ENCODE data around the gene ZBTB34. TPM values are rescaled to one million over a fixed set of nuclear protein-coding genes. Genes with fewer than 3 reads are reported as not detected.
A peak's percentile ranks its signal among the peaks of the same experiment; 100 is the strongest.
"Not testable (repeated sequence)": the region's sequence is repeated elsewhere in the genome, so short reads cannot be mapped to it uniquely, and the experiment has no call there.

The ZBTB34 gene
- polyA plus RNA-seq, 3 donors = 3.2 to 15.3 (median 3.6) TPM

DNA sequence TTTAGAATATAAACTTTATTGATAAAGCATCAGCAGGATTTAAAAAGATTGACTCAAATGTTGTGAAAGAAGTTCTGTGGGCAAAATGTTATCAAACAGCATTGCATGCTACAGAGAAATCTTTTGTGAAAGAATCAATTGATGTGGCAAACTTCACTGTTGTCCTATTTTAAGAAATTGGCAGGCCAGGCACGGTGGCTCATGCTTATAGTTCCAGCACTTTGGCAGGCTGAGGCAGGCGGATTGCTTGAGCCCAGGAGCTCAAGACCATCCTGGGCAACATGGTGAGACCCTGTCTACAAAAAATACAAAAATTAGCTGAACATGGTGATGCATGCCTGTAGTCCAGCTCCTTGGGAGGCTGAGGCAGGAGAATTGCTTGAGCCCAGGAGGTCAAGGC is 38.2 kb upstream of the ZBTB34 start:
- Histone ChIP-seq H2AFZ (ENCODE audit: insufficient read depth, low read depth, low read length, poor library complexity, severe bottlenecking) (no peak overlapping the region), H3K36me3 (replicated peaks in 1 of 2; ENCODE audit: control insufficient read depth in 1 of 2, insufficient read depth in 2 of 2, low read length in 2 of 2) (peaks cover 26 to 87% of the 10 kb centered on the region in 2 donors), H3K9ac (ENCODE audit: insufficient read depth, low read length, poor library complexity, severe bottlenecking) (no peak overlapping the region), H3K27ac (ENCODE audit: low read depth in 1 of 2, low read length in 2 of 2) (no peak overlapping the region), H4K20me1 (ENCODE audit: insufficient read depth, low read length) (peaks cover 75% of the 10 kb centered on the region), H3K4me2 (replicated peaks; ENCODE audit: extremely low read depth, low read length, poor library complexity, severe bottlenecking) (no peak overlapping the region), H3K4me1 (ENCODE audit: control insufficient read depth in 1 of 2, insufficient read depth in 2 of 2, low read length in 2 of 2) (peaks cover 0 to 9% of the 10 kb centered on the region in 2 donors), H3K4me3 (replicated peaks in 1 of 3; ENCODE audit: low read depth in 2 of 3, low read length in 3 of 3) (no peak overlapping the region), H3K27me3 (ENCODE audit: control insufficient read depth in 2 of 2, insufficient read depth in 2 of 2, low read length in 2 of 2) (no peaks in the 10 kb centered on the region), H3K9me3 (replicated peaks in 1 of 2; ENCODE audit: control insufficient read depth in 1 of 2, insufficient read depth in 1 of 2, low read length in 2 of 2) (peaks cover 8 to 10% of the 10 kb centered on the region in 2 donors), H3K79me2 (ENCODE audit: insufficient read depth, low read length) (peaks cover 68% of the 10 kb centered on the region)
- Mint-ChIP-seq H3K36me3 (peaks cover 56 to 76% of the 10 kb centered on the region in 2 donors), H3K27me3 (ENCODE audit: low read depth in 3 of 3) (no peaks in the 10 kb centered on the region), H3K27ac (peak overlapping the region in 1 of 7 donors; percentile 9), H3K4me1 (peaks cover 13% of the 10 kb centered on the region), H3K9me3 (peaks cover 12 to 21% (median 14%) of the 10 kb centered on the region in 7 donors), H3K4me3 (no peak overlapping the region)
- WGBS (ENCODE audit: insufficient coverage) = 82% methylated on average over 2 of the region's 2 CpGs
- DNase-seq = no peak
- TF ChIP-seq, protein P1, sequence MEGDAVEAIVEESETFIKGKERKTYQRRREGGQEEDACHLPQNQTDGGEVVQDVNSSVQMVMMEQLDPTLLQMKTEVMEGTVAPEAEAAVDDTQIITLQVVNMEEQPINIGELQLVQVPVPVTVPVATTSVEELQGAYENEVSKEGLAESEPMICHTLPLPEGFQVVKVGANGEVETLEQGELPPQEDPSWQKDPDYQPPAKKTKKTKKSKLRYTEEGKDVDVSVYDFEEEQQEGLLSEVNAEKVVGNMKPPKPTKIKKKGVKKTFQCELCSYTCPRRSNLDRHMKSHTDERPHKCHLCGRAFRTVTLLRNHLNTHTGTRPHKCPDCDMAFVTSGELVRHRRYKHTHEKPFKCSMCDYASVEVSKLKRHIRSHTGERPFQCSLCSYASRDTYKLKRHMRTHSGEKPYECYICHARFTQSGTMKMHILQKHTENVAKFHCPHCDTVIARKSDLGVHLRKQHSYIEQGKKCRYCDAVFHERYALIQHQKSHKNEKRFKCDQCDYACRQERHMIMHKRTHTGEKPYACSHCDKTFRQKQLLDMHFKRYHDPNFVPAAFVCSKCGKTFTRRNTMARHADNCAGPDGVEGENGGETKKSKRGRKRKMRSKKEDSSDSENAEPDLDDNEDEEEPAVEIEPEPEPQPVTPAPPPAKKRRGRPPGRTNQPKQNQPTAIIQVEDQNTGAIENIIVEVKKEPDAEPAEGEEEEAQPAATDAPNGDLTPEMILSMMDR (IDR thresholded peaks at IDR 0.05) = no peak
- intact Hi-C loops (cut with micrococcal nuclease) = no loop called here

- no peak overlapping the region for H3K27ac ChIP-seq (ENCODE audit: low read depth in 1 of 2, low read length in 2 of 2)
- no peaks in the 10 kb centered on the region for H3K27me3 ChIP-seq (ENCODE audit: control insufficient read depth in 2 of 2, insufficient read depth in 2 of 2, low read length in 2 of 2)
- H3K4me3 Mint-ChIP-seq = no peak overlapping the region
- peaks cover 0 to 9% of the 10 kb centered on the region in 2 donors for H3K4me1 ChIP-seq (ENCODE audit: control insufficient read depth in 1 of 2, insufficient read depth in 2 of 2, low read length in 2 of 2)
- H3K79me2 ChIP-seq (ENCODE audit: insufficient read depth, low read length) = peaks cover 68% of the 10 kb centered on the region
- peaks cover 13% of the 10 kb centered on the region for H3K4me1 Mint-ChIP-seq
- H3K27ac Mint-ChIP-seq = no peak overlapping the region
- no CpG with 5 or more reads among the region's 1 CpG for WGBS (ENCODE audit: insufficient coverage)
- no peak overlapping the region for H3K4me2 ChIP-seq (replicated peaks; ENCODE audit: extremely low read depth, low read length, poor library complexity, severe bottlenecking)
- no peak for DNase-seq
- peaks cover 59 to 76% of the 10 kb centered on the region in 2 donors for H3K36me3 Mint-ChIP-seq
- TF ChIP-seq, protein P1 (IDR thresholded peaks at IDR 0.05) = no peak
- H3K36me3 ChIP-seq (replicated peaks in 1 of 2; ENCODE audit: control insufficient read depth in 1 of 2, insufficient read depth in 2 of 2, low read length in 2 of 2) = peaks cover 28 to 87% of the 10 kb centered on the region in 2 donors
- peaks cover 81% of the 10 kb centered on the region for H4K20me1 ChIP-seq (ENCODE audit: insufficient read depth, low read length)
- no peak overlapping the region for H2AFZ ChIP-seq (ENCODE audit: insufficient read depth, low read depth, low read length, poor library complexity, severe bottlenecking)
- peaks cover 8 to 15% (median 9%) of the 10 kb centered on the region in 7 donors for H3K9me3 Mint-ChIP-seq
- H3K9ac ChIP-seq (ENCODE audit: insufficient read depth, low read length, poor library complexity, severe bottlenecking) = no peak overlapping the region
- intact Hi-C loops (cut with micrococcal nuclease) = no loop called here
- H3K4me3 ChIP-seq (replicated peaks in 1 of 3; ENCODE audit: low read depth in 2 of 3, low read length in 3 of 3) = no peak overlapping the region
- peaks cover 6 to 8% of the 10 kb centered on the region in 2 donors for H3K9me3 ChIP-seq (replicated peaks in 1 of 2; ENCODE audit: control insufficient read depth in 1 of 2, insufficient read depth in 1 of 2, low read length in 2 of 2)
- H3K27me3 Mint-ChIP-seq (ENCODE audit: low read depth in 3 of 3) = no peaks in the 10 kb centered on the region
These were observed 37.6 kb upstream of the ZBTB34 start for GRCh38 chr9:126822873-126823272.

GRCh38 chr9:126824052-126824451 is 36.4 kb upstream of the ZBTB34 start:
- H3K4me3 ChIP-seq (replicated peaks in 1 of 3; ENCODE audit: low read depth in 2 of 3, low read length in 3 of 3); H3K27ac ChIP-seq (ENCODE audit: low read depth in 1 of 2, low read length in 2 of 2); H3K4me3 Mint-ChIP-seq; H3K4me1 ChIP-seq (ENCODE audit: control insufficient read depth in 1 of 2, insufficient read depth in 2 of 2, low read length in 2 of 2); H2AFZ ChIP-seq (ENCODE audit: insufficient read depth, low read depth, low read length, poor library complexity, severe bottlenecking); DNase-seq; H3K4me2 ChIP-seq (replicated peaks; ENCODE audit: extremely low read depth, low read length, poor library complexity, severe bottlenecking); H3K4me1 Mint-ChIP-seq; H3K9me3 ChIP-seq (replicated peaks in 1 of 2; ENCODE audit: control insufficient read depth in 1 of 2, insufficient read depth in 1 of 2, low read length in 2 of 2); intact Hi-C loops (cut with micrococcal nuclease); H3K9me3 Mint-ChIP-seq; H3K9ac ChIP-seq (ENCODE audit: insufficient read depth, low read length, poor library complexity, severe bottlenecking); H3K27me3 ChIP-seq (ENCODE audit: control insufficient read depth in 2 of 2, insufficient read depth in 2 of 2, low read length in 2 of 2); H3K27me3 Mint-ChIP-seq (ENCODE audit: low read depth in 3 of 3): not testable (repeated sequence)
- peaks cover 28 to 79% of the 10 kb centered on the region in 2 donors for H3K36me3 ChIP-seq (replicated peaks in 1 of 2; ENCODE audit: control insufficient read depth in 1 of 2, insufficient read depth in 2 of 2, low read length in 2 of 2)
- H3K36me3 Mint-ChIP-seq = peaks cover 52 to 68% of the 10 kb centered on the region in 2 donors
- H4K20me1 ChIP-seq (ENCODE audit: insufficient read depth, low read length) = peaks cover 77% of the 10 kb centered on the region
- no CpG with 5 or more reads among the region's 7 CpGs for WGBS (ENCODE audit: insufficient coverage)
- H3K27ac Mint-ChIP-seq = peak overlapping the region in 1 of 7 donors; percentile 19
- peaks cover 61% of the 10 kb centered on the region for H3K79me2 ChIP-seq (ENCODE audit: insufficient read depth, low read length)
